Progenitor cell of endocrine pancreas (in vitro differentiated cells): ENCODE data around the gene RNLS. TPM values are rescaled to one million over a fixed set of nuclear protein-coding genes. Genes with fewer than 3 reads are reported as not detected.

ENCODE experiments used
- DNase-seq: peaks from one replicate; pipeline ENCODE4 v3.0.0; 2021; ENCODE audit warnings: low spot score; ENCODE audit not compliant: unreplicated experiment
- H3K27ac Mint-ChIP-seq: 2 replicates; pipeline ENCODE4 v1.8.0; 2021; ENCODE audit warnings: mild to moderate bottlenecking, moderate library complexity, mixed read lengths
- H3K27me3 Mint-ChIP-seq: 2 replicates; pipeline ENCODE4 v1.8.0; 2021; ENCODE audit warnings: mixed read lengths
- H3K36me3 Mint-ChIP-seq: 2 replicates; pipeline ENCODE4 v1.8.0; 2022; ENCODE audit warnings: mixed read lengths; ENCODE audit not compliant: insufficient read depth
- H3K4me1 Mint-ChIP-seq: 2 replicates; pipeline ENCODE4 v1.8.0; 2021; ENCODE audit warnings: low read depth, mixed read lengths
- H3K4me3 Mint-ChIP-seq: 2 replicates; pipeline ENCODE4 v1.8.0; 2021; ENCODE audit warnings: low read depth, mild to moderate bottlenecking, moderate library complexity, mixed read lengths
- H3K9me3 Mint-ChIP-seq: 2 replicates; pipeline ENCODE4 v1.8.0; 2021; ENCODE audit warnings: low read depth, mixed read lengths
- total RNA-seq: library from RNA; stranded (reverse); gene quantifications from 2 replicates; pipeline ENCODE4 v1.2.1, GENCODE V29; 2021
- TF ChIP-seq, protein P1 (sequence below): fragments of 200-600 bp; sonication (generic); IDR thresholded peaks from one replicate; pipeline ENCODE4 v1.5.0; 2021; ENCODE audit warnings: antibody characterized with exemption, mild to moderate bottlenecking; ENCODE audit not compliant: unreplicated experiment

Gene RNLS
- total RNA-seq, 1 donor from 2014 or later, result 7.5 TPM

DNA sequence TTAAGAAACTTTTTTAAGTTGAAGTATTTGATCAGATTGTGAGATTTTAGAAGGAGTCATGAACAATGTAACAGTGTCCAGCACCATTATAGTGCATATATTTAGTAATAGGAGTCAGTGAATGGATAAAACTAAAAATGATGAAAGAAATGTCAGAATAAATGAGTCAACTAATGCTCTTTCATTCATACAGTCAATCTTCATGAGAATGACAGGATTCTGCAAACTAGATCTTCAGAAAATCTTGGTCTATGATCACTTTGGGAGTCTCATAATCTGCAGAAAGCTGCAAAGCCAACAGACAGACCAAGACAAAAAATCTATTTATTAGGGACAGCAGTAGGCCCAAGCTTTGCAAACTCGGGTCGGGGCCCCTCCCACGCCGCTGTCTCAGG is 710 bp downstream of the RNLS start:
- peaks cover 7% of the 10 kb centered on the region for H3K9me3 Mint-ChIP-seq
- no peak overlapping the region for H3K27ac Mint-ChIP-seq
- H3K27me3 Mint-ChIP-seq, result peaks cover 11% of the 10 kb centered on the region
- peaks cover 2% of the 10 kb centered on the region for H3K4me1 Mint-ChIP-seq
- H3K4me3 Mint-ChIP-seq, result peak overlapping the region; percentile 86
- H3K36me3 Mint-ChIP-seq, result no peaks in the 10 kb centered on the region
- no peak for DNase-seq
- TF ChIP-seq, protein P1, sequence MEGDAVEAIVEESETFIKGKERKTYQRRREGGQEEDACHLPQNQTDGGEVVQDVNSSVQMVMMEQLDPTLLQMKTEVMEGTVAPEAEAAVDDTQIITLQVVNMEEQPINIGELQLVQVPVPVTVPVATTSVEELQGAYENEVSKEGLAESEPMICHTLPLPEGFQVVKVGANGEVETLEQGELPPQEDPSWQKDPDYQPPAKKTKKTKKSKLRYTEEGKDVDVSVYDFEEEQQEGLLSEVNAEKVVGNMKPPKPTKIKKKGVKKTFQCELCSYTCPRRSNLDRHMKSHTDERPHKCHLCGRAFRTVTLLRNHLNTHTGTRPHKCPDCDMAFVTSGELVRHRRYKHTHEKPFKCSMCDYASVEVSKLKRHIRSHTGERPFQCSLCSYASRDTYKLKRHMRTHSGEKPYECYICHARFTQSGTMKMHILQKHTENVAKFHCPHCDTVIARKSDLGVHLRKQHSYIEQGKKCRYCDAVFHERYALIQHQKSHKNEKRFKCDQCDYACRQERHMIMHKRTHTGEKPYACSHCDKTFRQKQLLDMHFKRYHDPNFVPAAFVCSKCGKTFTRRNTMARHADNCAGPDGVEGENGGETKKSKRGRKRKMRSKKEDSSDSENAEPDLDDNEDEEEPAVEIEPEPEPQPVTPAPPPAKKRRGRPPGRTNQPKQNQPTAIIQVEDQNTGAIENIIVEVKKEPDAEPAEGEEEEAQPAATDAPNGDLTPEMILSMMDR, result no peak

- Mint-ChIP-seq H3K27ac (no peak overlapping the region), H3K27me3 (no peaks in the 10 kb centered on the region)
- TF ChIP-seq, protein P1, result peak; percentile 50
Measured at GRCh38 chr10:88565072-88565471, 18.0 kb downstream of the RNLS start.

DNA sequence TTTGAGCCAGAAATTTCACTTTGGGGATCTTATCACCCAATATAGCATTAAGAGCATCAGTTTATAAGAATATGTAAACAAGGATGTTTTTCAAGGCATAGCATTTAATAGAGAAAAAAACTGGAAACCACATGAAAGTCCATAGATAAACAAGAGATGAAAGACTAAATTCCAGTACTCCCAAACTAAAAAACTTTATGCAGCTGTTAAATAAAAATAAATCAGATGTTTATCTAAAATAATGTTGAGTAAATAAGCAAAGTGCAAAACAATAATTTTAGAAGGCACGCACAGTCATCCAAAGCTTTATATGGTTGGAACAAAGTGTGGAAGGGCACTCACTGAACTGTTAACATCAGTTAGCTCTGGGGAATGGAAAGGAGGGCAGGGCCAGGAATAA is 21.0 kb downstream of the RNLS start:
- no peak for DNase-seq
- H3K36me3 Mint-ChIP-seq, result no peaks in the 10 kb centered on the region
- H3K9me3 Mint-ChIP-seq, result no peaks in the 10 kb centered on the region
- TF ChIP-seq, protein P1, result no peak
- no peaks in the 10 kb centered on the region for H3K27me3 Mint-ChIP-seq
- no peak overlapping the region for H3K27ac Mint-ChIP-seq
- no peak overlapping the region for H3K4me3 Mint-ChIP-seq
- peaks cover 4% of the 10 kb centered on the region for H3K4me1 Mint-ChIP-seq

More at GRCh38 chr10:88565072-88565471, 18.0 kb downstream of the RNLS start:
- H3K4me1 Mint-ChIP-seq, result peaks cover 4% of the 10 kb centered on the region
- DNase-seq, result no peak
- no peaks in the 10 kb centered on the region for H3K36me3 Mint-ChIP-seq
- H3K4me3 Mint-ChIP-seq, result no peak overlapping the region
- no peaks in the 10 kb centered on the region for H3K9me3 Mint-ChIP-seq

- Mint-ChIP-seq H3K27me3 (no peaks in the 10 kb centered on the region), H3K27ac (no peak overlapping the region), H3K9me3 (no peaks in the 10 kb centered on the region), H3K4me1 (no peaks in the 10 kb centered on the region), H3K36me3 (no peaks in the 10 kb centered on the region), H3K4me3 (no peak overlapping the region)
- DNase-seq, result no peak
- TF ChIP-seq, protein P1, result no peak
Measured at GRCh38 chr10:88557658-88558057, 25.5 kb downstream of the RNLS start.

DNA sequence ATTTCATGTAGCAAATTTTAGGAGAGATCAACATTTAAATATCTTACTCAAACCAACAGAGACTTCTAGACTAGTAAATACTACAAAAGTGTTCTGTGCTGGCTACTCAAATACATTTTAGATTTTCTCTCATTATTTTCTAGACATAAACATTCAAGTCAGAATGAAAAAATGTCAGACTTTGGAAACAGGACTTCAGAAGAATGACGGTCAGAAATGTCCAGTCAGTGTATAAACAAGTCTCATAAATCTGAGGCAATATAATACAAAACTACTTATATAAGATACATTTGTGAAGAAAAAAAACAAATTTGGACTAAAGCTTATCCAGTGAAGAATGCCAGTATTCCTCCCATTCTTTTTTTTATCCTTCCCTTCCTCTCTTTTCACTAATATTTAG is 25.9 kb downstream of the RNLS start:
- Mint-ChIP-seq H3K27ac (no peak overlapping the region), H3K9me3 (no peaks in the 10 kb centered on the region), H3K27me3 (no peaks in the 10 kb centered on the region), H3K36me3 (no peaks in the 10 kb centered on the region), H3K4me3 (no peak overlapping the region), H3K4me1 (no peaks in the 10 kb centered on the region)
- no peak for DNase-seq
- TF ChIP-seq, protein P1, result no peak
